HCT116 (cell line): Measurements from ENCODE around the gene MAPKAPK3. TPM values are rescaled to one million over a fixed set of nuclear protein-coding genes. Genes with fewer than 3 reads are reported as not detected.

ENCODE experiments used
- ATAC-seq: fragments of 200-7000 bp; cut with Tn5 transposase; 2 replicates; pipeline ENCODE4 v1.9.1; 2020; ENCODE audit warnings: mild to moderate bottlenecking, moderate library complexity
- BruUV-seq: library from RNA; stranded (reverse); fragments of 400-500 nt; replicated peaks from 2 replicates; lab custom pipeline; 2021; lab: Mats Ljungman, UMichigan
- CTCF ChIA-PET: fragments of 300-600 bp; sonication (Branson Sonifier 250); formaldehyde crosslinking; loops from one replicate; lab custom pipeline; 2021; ENCODE audit warnings: antibody characterized with exemption; lab: Charles Lee
- POLR2A ChIA-PET: fragments of 300-600, 350-600 bp; sonication (Branson Sonifier 250); formaldehyde crosslinking; loops from one replicate; lab custom pipeline; 2021; ENCODE audit warnings: antibody characterized with exemption; lab: Charles Lee
- RAD21 ChIA-PET, 2 experiments: fragments of 300-600 bp; sonication (Branson Sonifier 250); formaldehyde crosslinking; loops; one replicate each; lab custom pipeline; 2023; ENCODE audit warnings: low total read pairs in 2 of 2; ENCODE audit not compliant: uncharacterized antibody in 2 of 2, unreplicated experiment in 2 of 2, low non-redundant PET in 1 of 2; lab: Charles Lee
- DNase-seq: peaks from one replicate; pipeline ENCODE4 v3.0.0-alpha.2; 2010; ENCODE audit warnings: low read depth, low spot score
- H2AFZ ChIP-seq: fragments of 200-600 bp; shearing (Covaris generic), sonication (generic); 2 replicates; pipeline ENCODE4 v1.6.1; 2017; ENCODE audit warnings: low read depth, mixed run types, mixed read lengths, antibody characterized with exemption, low read length; ENCODE audit not compliant: poor library complexity, severe bottlenecking
- H3K27ac ChIP-seq: 2 replicates; pipeline ENCODE4 v1.5.1; 2012; ENCODE audit warnings: low read depth, low read length
- H3K27me3 ChIP-seq: fragments of 200-600 bp; sonication (generic); 2 replicates; pipeline ENCODE4 v1.6.1; 2016; ENCODE audit warnings: mixed run types, low read length, mixed read lengths; ENCODE audit not compliant: insufficient read depth
- H3K36me3 ChIP-seq, 2 experiments: fragments of 200-500 bp in 1 of 2; fragments of 200-600 bp in 1 of 2; sonication (Bioruptor generic) in 1 of 2; sonication (generic) in 1 of 2; 2 replicates each; pipeline versions ENCODE4 v1.5.1 to v1.6.1; 2014 to 2016; ENCODE audit warnings: low read length in 2 of 2, inconsistent platforms in 1 of 2, mixed read lengths in 1 of 2, mixed run types in 1 of 2; ENCODE audit not compliant: insufficient read depth in 2 of 2, control insufficient read depth in 1 of 2
- H3K4me1 ChIP-seq, 2 experiments: fragments of 200-600 bp in 1 of 2; sonication (generic) in 1 of 2; 2 replicates each; pipeline versions ENCODE4 v1.5.1 to v1.6.1; 2012 to 2017; ENCODE audit warnings: low read length in 2 of 2, inconsistent platforms in 1 of 2, mild to moderate bottlenecking in 1 of 2, mixed read lengths in 1 of 2, mixed run types in 1 of 2, moderate library complexity in 1 of 2; ENCODE audit not compliant: insufficient read depth in 2 of 2, control insufficient read depth in 1 of 2
- H3K4me2 ChIP-seq: fragments of 200-600 bp; sonication (generic); 2 replicates; pipeline ENCODE4 v1.6.1; 2017; ENCODE audit warnings: mixed run types, low read length, mixed read lengths
- H3K4me3 ChIP-seq, 2 experiments: fragments of 200-600 bp in 1 of 2; sonication (generic) in 1 of 2; replicated peaks in 1 of 2; 2 replicates each; pipeline ENCODE4 v1.5.1; 2011 to 2016; ENCODE audit warnings: low read length in 2 of 2, control low read depth in 1 of 2, low read depth in 1 of 2, mild to moderate bottlenecking in 1 of 2, mixed read lengths in 1 of 2, mixed run types in 1 of 2
- H3K79me2 ChIP-seq: fragments of 200-600 bp; sonication (generic); 2 replicates; pipeline ENCODE4 v1.6.1; 2017; ENCODE audit warnings: mild to moderate bottlenecking, mixed run types, low read length, moderate library complexity, mixed read lengths; ENCODE audit not compliant: insufficient read depth
- H3K9ac ChIP-seq: fragments of 200-600 bp; sonication (generic); 2 replicates; pipeline ENCODE4 v1.6.1; 2016; ENCODE audit warnings: low read length, mixed read lengths
- H3K9me2 ChIP-seq: fragments of 200-600 bp; sonication (generic), shearing (Covaris generic); 2 replicates; pipeline ENCODE4 v1.6.1; 2017; ENCODE audit warnings: mixed run types, mild to moderate bottlenecking, moderate library complexity; ENCODE audit not compliant: insufficient read depth
- H3K9me3 ChIP-seq, 2 experiments: fragments of 200-500 bp in 1 of 2; fragments of 200-600 bp in 1 of 2; sonication (Bioruptor generic) in 1 of 2; sonication (generic) in 1 of 2; 2 replicates each; pipeline ENCODE4 v1.6.1; 2014 to 2017; ENCODE audit warnings: low read length in 2 of 2, mixed read lengths in 2 of 2, inconsistent platforms in 1 of 2, low read depth in 1 of 2, mild to moderate bottlenecking in 1 of 2, mixed run types in 1 of 2, moderate library complexity in 1 of 2; ENCODE audit not compliant: control insufficient read depth in 1 of 2, insufficient read depth in 1 of 2
- H4K20me1 ChIP-seq: fragments of 200-600 bp; sonication (generic), shearing (Covaris generic); 2 replicates; pipeline ENCODE4 v1.6.1; 2017; ENCODE audit warnings: mixed run types, mild to moderate bottlenecking, moderate library complexity; ENCODE audit not compliant: insufficient read depth
- CEBPB ChIP-seq: IDR thresholded peaks from 2 replicates; pipeline ENCODE4 v1.6.1; 2012; ENCODE audit warnings: low read depth
- EZH2 ChIP-seq: fragments of 200-600 bp; sonication (generic); IDR thresholded peaks from 2 replicates; pipeline ENCODE4 v1.6.1; 2017; ENCODE audit warnings: antibody characterized with exemption, mixed run types
- EZH2phosphoT487 ChIP-seq: fragments of 200-600 bp; IDR thresholded peaks from 2 replicates; pipeline ENCODE4 v1.6.1; 2018; ENCODE audit warnings: antibody characterized with exemption, borderline replicate concordance
- JUND ChIP-seq: IDR thresholded peaks from 2 replicates; pipeline ENCODE4 v1.6.1; 2012
- POLR2AphosphoS5 ChIP-seq: IDR thresholded peaks from 2 replicates; pipeline ENCODE4 v1.6.1; 2011; ENCODE audit warnings: mild to moderate bottlenecking, low read depth, low read length, moderate library complexity
- SIN3A ChIP-seq: IDR thresholded peaks from 2 replicates; pipeline ENCODE4 v1.6.1; 2012; ENCODE audit warnings: low read depth
- SRF ChIP-seq: IDR thresholded peaks from 2 replicates; pipeline ENCODE4 v1.6.1; 2012; ENCODE audit warnings: low read depth
- ZNF274 ChIP-seq: fragments of 200-500 bp; sonication (Bioruptor generic); IDR thresholded peaks from 2 replicates; pipeline ENCODE4 v1.6.1; 2014; ENCODE audit warnings: mild to moderate bottlenecking, low read depth, low read length, inconsistent platforms
- intact Hi-C: fragments of 100-400 bp; cut with micrococcal nuclease; formaldehyde crosslinking; loops from 2 replicates; pipeline ENCODE4 v1.10.0; 2022
- total RNA-seq: library from RNA; stranded (reverse); gene quantifications from one replicate; pipeline ENCODE4 v1.2.1, GENCODE V29; 2021; ENCODE audit not compliant: unreplicated experiment
- TF ChIP-seq, protein P1 (sequence below): IDR thresholded peaks from 2 replicates; pipeline ENCODE4 v1.6.1; 2011; ENCODE audit warnings: mild to moderate bottlenecking, low read length, moderate library complexity; ENCODE audit not compliant: insufficient replicate concordance; ENCODE audit errors: extremely low read depth

The MAPKAPK3 gene
- total RNA-seq, 1 experiment from 2014 or later = 87.3 TPM

DNA sequence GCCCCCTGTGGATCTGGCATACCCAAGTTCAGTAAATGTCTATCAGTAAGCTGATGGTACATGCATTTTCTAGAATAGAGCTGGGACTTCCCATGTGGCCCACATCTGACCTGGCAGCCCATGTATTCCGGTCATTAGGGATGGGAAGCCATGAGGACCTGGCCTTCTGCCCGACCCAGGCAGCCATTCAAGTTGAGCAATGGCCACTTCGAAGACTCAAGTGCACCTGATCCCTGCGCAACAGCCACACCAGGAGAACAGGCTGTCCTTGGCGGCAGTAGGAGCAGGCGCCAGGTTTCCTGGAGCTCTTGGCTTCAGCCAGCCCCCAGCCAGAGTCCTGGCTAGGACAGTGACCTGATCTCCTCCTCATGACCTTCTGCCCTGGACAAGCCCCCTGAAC is 33.1 kb upstream of the MAPKAPK3 start:
- Histone ChIP-seq H4K20me1 (no peaks in the 10 kb centered on the region), H3K9ac (no peak overlapping the region), H3K4me3 (no peak overlapping the region), H3K9me3 (no peaks in the 10 kb centered on the region), H3K27me3 (no peaks in the 10 kb centered on the region), H3K4me2 (no peak overlapping the region), H3K4me1 (no peaks in the 10 kb centered on the region), H3K36me3 (0 out of 4 replicates have a peak, but pooled peaks cover 0 to 3% of the 10 kb centered on the region in 2 experiments), H3K27ac (no peak overlapping the region), H3K79me2 (no peaks in the 10 kb centered on the region), H3K9me2 (no peaks in the 10 kb centered on the region), H2AFZ (no peak overlapping the region)
- intact Hi-C loops = no loop called here
- ChIA-PET CTCF (no interaction called here), POLR2A (no interaction called here), RAD21 (no interaction called here)
- BruUV-seq = no TSS peak
- DNase-seq (no peak), ATAC-seq (no peak)
- TF ChIP-seq EZH2 (no peak), ZNF274 (no peak), CEBPB (no peak), EZH2phosphoT487 (no peak), POLR2AphosphoS5 (no peak), JUND (no peak)
- TF ChIP-seq, protein P1, sequence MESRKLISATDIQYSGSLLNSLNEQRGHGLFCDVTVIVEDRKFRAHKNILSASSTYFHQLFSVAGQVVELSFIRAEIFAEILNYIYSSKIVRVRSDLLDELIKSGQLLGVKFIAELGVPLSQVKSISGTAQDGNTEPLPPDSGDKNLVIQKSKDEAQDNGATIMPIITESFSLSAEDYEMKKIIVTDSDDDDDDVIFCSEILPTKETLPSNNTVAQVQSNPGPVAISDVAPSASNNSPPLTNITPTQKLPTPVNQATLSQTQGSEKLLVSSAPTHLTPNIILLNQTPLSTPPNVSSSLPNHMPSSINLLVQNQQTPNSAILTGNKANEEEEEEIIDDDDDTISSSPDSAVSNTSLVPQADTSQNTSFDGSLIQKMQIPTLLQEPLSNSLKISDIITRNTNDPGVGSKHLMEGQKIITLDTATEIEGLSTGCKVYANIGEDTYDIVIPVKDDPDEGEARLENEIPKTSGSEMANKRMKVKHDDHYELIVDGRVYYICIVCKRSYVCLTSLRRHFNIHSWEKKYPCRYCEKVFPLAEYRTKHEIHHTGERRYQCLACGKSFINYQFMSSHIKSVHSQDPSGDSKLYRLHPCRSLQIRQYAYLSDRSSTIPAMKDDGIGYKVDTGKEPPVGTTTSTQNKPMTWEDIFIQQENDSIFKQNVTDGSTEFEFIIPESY = no peak

DNA sequence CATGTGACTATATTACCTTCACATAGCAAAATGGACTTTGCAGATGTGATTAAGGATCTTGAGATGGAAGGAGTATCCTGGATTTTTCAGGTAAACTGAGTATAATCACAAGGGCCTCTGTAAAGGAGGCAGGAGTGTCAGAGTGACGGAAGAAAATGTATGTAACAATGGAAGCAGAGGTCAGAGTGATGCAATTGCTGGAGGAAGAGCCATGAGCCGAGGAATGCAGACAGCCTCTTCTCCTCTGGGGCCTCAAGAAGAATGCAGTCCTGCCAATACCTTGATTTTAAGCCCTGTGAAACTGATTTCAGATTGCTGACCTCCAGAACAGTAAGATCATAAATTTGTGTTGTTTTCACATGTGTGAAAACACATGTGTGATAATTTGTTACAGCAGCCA is 32.6 kb upstream of the MAPKAPK3 start:
- BruUV-seq = no TSS peak
- H3K79me2 ChIP-seq = no peaks in the 10 kb centered on the region
- no peaks in the 10 kb centered on the region for H4K20me1 ChIP-seq
- no peaks in the 10 kb centered on the region for H3K27me3 ChIP-seq
- POLR2A ChIA-PET = no interaction called here
- no peak overlapping the region for H3K4me2 ChIP-seq
- ATAC-seq (no peak), DNase-seq (no peak)
- H3K4me1 ChIP-seq = no peaks in the 10 kb centered on the region
- intact Hi-C loops = no loop called here
- TF ChIP-seq, protein P1 = no peak
- TF ChIP-seq SIN3A (no peak), SRF (no peak)
- no peak overlapping the region for H2AFZ ChIP-seq
- no peaks in the 10 kb centered on the region for H3K36me3 ChIP-seq
- no peaks in the 10 kb centered on the region for H3K9me3 ChIP-seq
- H3K9me2 ChIP-seq = no peaks in the 10 kb centered on the region
- no peak overlapping the region for H3K27ac ChIP-seq
- RAD21 ChIA-PET = no interaction called here
- H3K9ac ChIP-seq = no peak overlapping the region
- no peak overlapping the region for H3K4me3 ChIP-seq
- CTCF ChIA-PET = no interaction called here
